Measurements from ENCODE around the gene LEF1.
A peak's percentile ranks its signal among the peaks of the same experiment; 100 is the strongest.

LEF1 gene

GRCh38 chr4:108113229-108113628, 55.5 kb downstream of the LEF1 start:
- peak in 1 of 2 donors; percentile 23 for DNase-seq (ENCODE audit: low read depth in 2 of 2)

- DNase-seq (ENCODE audit: low read depth in 2 of 2): no peak
Observed at GRCh38 chr4:108111781-108112180, 57.0 kb downstream of the LEF1 start.

GRCh38 chr4:108110450-108110849, 58.3 kb downstream of the LEF1 start:
- no peak for DNase-seq (ENCODE audit: low read depth in 2 of 2)

- DNase-seq (ENCODE audit: low read depth in 2 of 2): no peak
Observed at GRCh38 chr4:108109997-108110416, 58.7 kb downstream of the LEF1 start.

- DNase-seq (ENCODE audit: low read depth in 2 of 2): no peak
Observed at GRCh38 chr4:108109111-108109510, 59.6 kb downstream of the LEF1 start.

GRCh38 chr4:108107729-108108382, 60.9 kb downstream of the LEF1 start:
- peak in 1 of 2 donors; percentile 23 for DNase-seq (ENCODE audit: low read depth in 2 of 2)

- no peak for DNase-seq (ENCODE audit: low read depth in 2 of 2)
Observed at GRCh38 chr4:108107101-108107500, 61.6 kb downstream of the LEF1 start.

GRCh38 chr4:108106186-108106585, 62.5 kb downstream of the LEF1 start:
- DNase-seq (ENCODE audit: low read depth in 2 of 2): no peak

GRCh38 chr4:108103099-108103862, 65.5 kb downstream of the LEF1 start:
- DNase-seq (ENCODE audit: low read depth in 2 of 2): no peak

- DNase-seq (ENCODE audit: low read depth in 2 of 2): no peak
Observed at GRCh38 chr4:108100827-108101226, 67.9 kb downstream of the LEF1 start.

- DNase-seq (ENCODE audit: low read depth in 2 of 2): no peak
Observed at GRCh38 chr4:108099838-108100237, 68.9 kb downstream of the LEF1 start.

- DNase-seq (ENCODE audit: low read depth in 2 of 2): no peak
Observed at GRCh38 chr4:108097990-108098553, 70.7 kb downstream of the LEF1 start.

GRCh38 chr4:108094923-108095482, 73.7 kb downstream of the LEF1 start:
- no peak for DNase-seq (ENCODE audit: low read depth in 2 of 2)

- DNase-seq (ENCODE audit: low read depth in 2 of 2): no peak
Observed at GRCh38 chr4:108094131-108094530, 74.6 kb downstream of the LEF1 start.

GRCh38 chr4:108092288-108092687, 76.4 kb downstream of the LEF1 start:
- DNase-seq (ENCODE audit: low read depth in 2 of 2): no peak

- DNase-seq (ENCODE audit: low read depth in 2 of 2): no peak
Observed at GRCh38 chr4:108087293-108087967, 81.3 kb downstream of the LEF1 start.

GRCh38 chr4:108081256-108081655, 87.5 kb downstream of the LEF1 start:
- no peak for DNase-seq (ENCODE audit: low read depth in 2 of 2)

GRCh38 chr4:108080747-108081146, 88.0 kb downstream of the LEF1 start:
- DNase-seq (ENCODE audit: low read depth in 2 of 2): no peak

- no peak for DNase-seq (ENCODE audit: low read depth in 2 of 2)
Observed at GRCh38 chr4:108078024-108078733, 90.6 kb downstream of the LEF1 start.

- peak in 1 of 2 donors; percentile 29 for DNase-seq (ENCODE audit: low read depth in 2 of 2)
Observed at GRCh38 chr4:108072300-108072699, 96.4 kb downstream of the LEF1 start.

- no peak for DNase-seq (ENCODE audit: low read depth in 2 of 2)
Observed at GRCh38 chr4:108070775-108071174, 98.0 kb downstream of the LEF1 start.
